Caki2 (cell line): ENCODE data around the gene RAD9A. TPM values are rescaled to one million over a fixed set of nuclear protein-coding genes. Genes with fewer than 3 reads are reported as not detected.

ENCODE experiments used
- DNase-seq: peaks from one replicate; pipeline ENCODE4 v3.0.0-alpha.2; 2015; ENCODE audit warnings: low read depth
- in situ Hi-C: cut with HindIII; loops from 2 replicates; pipeline ENCODE4 v1.10.0; 2016; ENCODE audit warnings: low sequenced_read_pairs, low pct_unique_long_range_greater_than_20kb, mixed read lengths
- total RNA-seq: library from RNA; depleted of rRNA; stranded (reverse); fragments of >200 nt; shearing (Covaris generic); gene quantifications from 2 replicates; pipeline ENCODE4 v1.2.3, GENCODE V29; 2014; ENCODE audit warnings: low replicate concordance; rRNA removed

Gene RAD9A
- total RNA-seq, result 24.4 and 26.6 TPM in 2 replicates

DNA sequence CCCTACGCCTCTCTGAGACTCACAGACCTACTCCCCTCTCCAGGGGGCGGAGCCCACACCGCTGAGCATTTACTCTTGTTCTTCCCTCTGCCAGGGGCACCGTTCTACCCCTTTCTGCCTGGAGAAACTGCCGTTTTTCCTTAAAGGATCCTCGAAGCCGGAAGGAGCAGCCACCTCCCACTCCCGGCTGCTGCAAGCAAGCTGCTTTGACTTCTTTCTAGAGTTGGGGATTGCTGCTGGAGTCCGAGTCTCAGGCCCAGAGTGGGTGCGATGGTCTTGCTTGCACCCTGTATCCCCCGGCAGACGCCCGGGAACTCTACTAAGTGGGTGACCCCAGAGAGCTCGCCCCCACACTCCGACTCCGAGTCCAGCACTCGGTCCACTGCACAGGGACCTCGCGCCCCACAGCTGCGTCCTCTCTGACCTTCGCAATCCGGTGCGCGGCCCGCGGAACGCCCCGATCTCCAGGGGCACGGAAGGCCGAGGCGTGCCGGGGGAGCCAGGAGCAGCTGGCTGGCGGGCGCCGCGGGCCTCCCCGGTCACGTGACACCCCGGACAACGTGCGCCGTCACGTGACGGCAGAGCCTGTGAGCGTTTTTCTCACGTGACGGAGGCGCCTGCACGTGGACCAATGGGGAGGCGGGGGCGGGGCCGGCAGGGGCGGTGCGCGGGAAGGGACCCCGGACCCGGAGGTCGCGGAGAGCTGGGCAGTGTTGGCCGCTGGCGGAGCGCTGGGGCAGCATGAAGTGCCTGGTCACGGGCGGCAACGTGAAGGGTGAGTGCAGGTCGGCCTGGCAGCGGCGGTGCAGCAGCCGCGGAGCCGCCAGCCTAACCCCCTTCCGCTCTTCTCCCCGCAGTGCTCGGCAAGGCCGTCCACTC is at the start of gene RAD9A:
Gene RAD9A (plus strand): TSS at position 683 of the 879 bp plus-strand sequence. CDS start 59 bp downstream, at position 742.
- in situ Hi-C loops, result no loop called here

GRCh38 chr11:67344264-67344663 is 47.5 kb upstream of the RAD9A start:
- in situ Hi-C loops, result no loop called here
- DNase-seq, result no peak

More for the DNA sequence above, at the start of gene RAD9A:
- DNase-seq, result peak; percentile 77

- peak; percentile 30 for DNase-seq
- in situ Hi-C loops, result no loop called here
Measured at GRCh38 chr11:67345247-67345919, 46.4 kb upstream of the RAD9A start.

GRCh38 chr11:67345920-67346819 is 45.6 kb upstream of the RAD9A start:
- in situ Hi-C loops, result no loop called here
- peak; percentile 81 for DNase-seq

DNA sequence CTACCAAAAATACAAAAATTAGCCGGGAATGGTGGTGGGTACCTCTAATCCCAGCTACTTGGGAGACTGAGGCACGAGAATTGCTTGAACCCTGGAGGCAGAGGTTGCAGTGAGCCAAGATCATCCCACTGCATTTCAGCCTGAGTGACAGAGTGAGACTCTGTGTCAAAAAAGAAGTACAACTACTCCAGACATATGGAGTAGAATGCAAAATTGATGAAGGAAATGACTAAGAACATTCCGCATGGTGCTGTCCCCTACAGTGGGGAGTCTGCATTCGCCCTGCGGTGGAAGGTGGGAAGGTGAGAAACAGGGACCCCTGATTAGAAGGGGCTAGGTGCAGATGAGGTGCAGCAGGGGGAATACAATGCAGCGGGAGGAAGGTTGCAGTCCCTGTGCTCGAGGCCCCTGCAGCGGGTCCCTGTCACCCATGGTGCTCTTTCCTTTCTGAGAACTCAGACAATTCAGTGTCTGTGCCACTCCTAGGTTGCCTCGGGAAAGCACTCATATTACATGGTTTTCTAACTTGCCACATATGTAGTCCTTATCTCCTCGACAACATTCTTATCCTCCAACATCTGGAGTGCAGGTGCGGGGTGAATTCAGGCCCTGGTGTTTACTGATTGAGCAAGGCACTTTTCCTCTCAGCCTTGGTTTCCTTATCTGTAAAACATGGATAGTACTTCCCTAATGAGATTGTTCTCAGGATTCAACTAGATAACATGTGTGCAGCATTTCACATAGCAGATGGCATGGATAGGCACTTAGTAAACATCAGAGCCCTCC is 43.6 kb upstream of the RAD9A start:
- DNase-seq, result no peak
- in situ Hi-C loops, result no loop called here

- no peak for DNase-seq
- in situ Hi-C loops, result no loop called here
Measured at GRCh38 chr11:67349036-67349435, 42.8 kb upstream of the RAD9A start.

DNA sequence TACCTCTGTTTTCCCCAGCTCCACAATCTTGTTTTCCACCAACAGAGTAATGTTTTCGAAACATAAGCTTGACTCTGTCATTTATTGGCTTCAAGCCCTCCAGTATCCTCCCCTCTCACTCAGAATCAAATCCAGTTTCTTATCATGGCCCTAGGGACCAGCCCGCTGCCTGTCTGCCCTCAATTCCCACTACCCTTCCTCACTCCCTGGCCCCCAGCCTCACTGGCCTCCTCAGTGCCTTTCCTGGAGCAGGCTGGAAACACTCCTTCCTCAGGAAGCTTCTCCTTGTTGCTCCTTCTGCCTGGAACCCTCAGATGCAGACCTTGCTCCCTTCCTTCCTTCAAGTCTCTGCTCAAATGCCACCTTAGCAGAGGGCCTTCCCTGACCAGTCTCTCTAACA is 42.3 kb upstream of the RAD9A start:
- in situ Hi-C loops, result no loop called here
- DNase-seq, result no peak

DNA sequence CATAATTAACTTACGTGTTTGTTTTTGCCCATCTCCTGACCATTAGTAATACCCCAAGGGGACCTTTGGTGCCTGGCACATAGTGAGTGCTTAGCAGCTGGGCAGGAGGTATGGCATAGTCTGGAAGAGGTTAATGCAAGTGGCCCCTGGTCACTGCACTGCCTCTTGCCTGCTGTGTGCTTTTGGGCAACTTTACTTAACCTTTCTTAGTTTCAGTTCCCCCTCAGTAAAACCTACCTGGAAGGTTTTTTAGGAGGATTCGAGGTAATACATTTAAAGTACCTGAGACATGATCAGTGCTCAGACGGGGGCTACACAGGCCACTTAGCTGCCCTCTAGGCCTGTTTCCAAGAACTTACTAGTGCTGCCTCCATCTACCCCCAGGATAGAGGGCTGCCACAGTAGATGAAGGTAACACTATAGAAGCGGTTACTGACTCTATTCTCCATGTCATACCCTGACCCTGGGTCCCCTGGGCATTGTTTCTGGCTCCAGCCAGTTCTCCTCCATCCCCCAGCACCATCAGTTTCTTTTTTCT is 41.8 kb upstream of the RAD9A start:
- in situ Hi-C loops, result no loop called here
- no peak for DNase-seq

- DNase-seq, result peak; percentile 60
- in situ Hi-C loops, result no loop called here
Measured at GRCh38 chr11:67351275-67352005, 40.3 kb upstream of the RAD9A start.

DNA sequence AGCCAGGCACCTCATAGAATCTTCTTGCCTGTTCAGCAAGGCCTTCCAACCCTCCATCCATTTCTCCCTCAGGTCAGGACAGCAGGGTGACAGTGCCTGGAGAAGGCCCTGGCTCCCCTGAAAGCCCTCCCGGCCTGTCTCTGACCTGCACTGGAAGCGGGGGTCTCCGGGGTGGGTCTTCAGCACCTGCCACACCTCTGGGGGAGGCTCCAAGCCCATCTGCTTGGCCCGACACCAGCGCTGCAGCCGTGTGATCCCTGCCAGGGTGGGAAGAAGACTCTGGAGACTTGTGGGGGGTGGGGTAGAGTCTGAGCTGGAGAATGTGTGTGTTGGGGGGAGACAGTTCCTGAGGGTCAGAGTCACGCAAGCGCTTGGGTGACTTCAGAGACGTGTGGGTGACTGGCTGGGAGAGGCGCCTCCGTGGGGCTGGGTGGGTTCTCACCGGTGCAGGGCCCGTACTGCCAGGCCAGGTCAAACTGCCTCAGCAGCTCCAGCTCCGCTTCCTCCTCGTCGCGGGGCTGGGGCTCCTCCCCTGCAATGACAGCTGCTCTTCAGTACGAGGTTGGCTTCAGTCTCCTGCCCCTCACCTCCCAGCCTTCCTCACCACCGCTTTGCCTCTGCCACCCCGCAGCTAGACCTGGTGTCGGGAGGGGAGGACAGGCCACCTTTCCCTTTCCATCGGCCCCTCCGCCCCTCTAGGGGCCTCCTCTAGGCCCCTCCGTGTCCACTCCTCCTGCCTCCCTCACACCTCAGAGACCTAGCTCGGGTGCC is 39.1 kb upstream of the RAD9A start:
- no peak for DNase-seq
- in situ Hi-C loops, result no loop called here

DNA sequence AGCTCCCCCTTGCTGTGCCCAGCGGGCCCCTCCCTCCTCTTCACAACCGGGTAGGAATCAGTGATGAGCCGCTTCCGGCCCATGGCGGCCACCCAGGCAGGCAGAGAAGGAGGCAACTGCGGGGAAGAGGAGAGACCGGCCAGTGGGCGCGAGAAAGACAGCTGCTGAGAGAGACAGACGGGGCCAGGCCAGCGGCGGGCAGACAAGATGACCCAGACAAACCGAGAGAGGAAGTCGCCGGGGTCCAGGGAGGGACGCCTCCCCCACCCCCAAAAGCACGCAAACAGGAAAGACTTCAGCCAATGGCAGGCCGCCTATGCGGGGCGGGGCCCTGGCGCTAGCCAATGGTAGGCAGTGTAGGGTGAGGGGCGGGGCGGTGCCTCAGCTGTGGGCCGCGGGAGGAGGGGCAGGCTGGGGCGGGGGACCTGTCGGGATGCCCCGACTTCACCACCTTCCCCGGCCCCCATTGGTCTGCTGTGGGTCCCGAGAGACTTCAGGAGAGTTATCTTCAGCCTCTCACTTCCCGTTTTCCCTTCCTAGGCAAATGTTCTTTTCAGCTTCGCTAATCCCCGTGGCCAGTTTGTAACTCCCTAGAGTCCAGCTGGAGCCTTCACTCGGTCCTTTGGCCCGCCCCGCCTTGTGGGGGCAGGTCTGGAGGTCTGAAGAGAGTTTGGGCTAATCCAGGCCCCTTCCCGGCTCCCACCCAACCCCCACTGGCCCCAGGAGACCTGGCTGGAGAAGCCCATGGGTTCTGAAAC is 38.3 kb upstream of the RAD9A start, which contains the start of gene POLD4:
Gene POLD4 (minus strand): TSS at position 230 of the 758 bp plus-strand sequence. CDS start 147 bp downstream, at position 83.
- DNase-seq, result peak; percentile 90
- in situ Hi-C loops, result no loop called here

- in situ Hi-C loops, result no loop called here
- DNase-seq, result peak; percentile 92
Measured at GRCh38 chr11:67354075-67355022, 37.4 kb upstream of the RAD9A start.

DNA sequence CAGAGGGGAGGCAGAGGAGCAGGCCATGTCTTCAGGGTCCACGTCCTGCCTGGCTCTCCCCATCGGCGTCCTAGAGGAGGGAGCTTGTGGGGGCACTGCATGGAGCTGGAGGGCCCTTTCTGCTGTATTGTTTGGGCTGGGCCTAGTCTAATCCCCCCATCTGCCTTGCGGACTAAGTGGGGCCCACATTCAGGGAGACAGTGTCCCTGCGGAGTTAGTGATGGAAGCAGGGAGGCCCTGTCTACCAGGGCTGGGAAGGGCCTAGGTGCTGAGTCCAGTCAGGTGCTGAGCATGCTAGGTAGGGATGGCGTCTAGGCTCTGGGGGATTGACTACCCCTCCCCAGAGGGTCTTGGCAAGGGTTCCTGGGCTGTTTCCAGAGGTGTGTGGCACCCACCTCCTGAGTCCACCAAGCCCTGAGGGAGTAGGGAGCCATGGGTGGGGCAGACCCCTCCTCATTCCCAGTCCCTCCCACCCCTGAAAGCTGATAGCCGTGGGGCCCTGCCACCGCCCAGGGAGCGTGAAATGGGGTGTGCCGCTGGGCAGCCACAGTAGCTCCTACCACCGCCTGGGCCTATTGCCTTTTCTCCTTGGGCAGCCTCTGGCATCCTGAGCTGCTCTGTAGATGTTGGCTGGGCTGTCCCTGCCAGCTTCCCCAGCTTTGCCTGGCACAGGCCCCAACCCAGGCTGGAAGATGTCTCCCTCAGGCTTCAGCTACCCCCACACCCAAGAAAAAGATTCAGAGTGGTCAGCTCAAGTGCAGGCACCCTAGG is 36.6 kb upstream of the RAD9A start:
- in situ Hi-C loops, result no loop called here
- no peak for DNase-seq
